ENCODE measurements around the gene REPS2. TPM values are rescaled to one million over a fixed set of nuclear protein-coding genes. Genes with fewer than 3 reads are reported as not detected.

The REPS2 gene
- total and polyA plus RNA-seq, 7 donors = 0.16 to 2.3 (median 0.84) TPM

GRCh38 chrX:17009856-17010625, 63.6 kb downstream of the REPS2 start:
- ATAC-seq (no peak), DNase-seq (no peak)
- Histone ChIP-seq H3K36me3 (ENCODE audit: insufficient read depth in 1 of 2, low read depth in 1 of 2) (no peaks in the 10 kb centered on the region), H3K4me3 (no peak overlapping the region), H3K27me3 (ENCODE audit: insufficient read depth in 3 of 3, low read length in 2 of 3) (peaks cover 0 to 17% (median 0%) of the 10 kb centered on the region in 3 donors), H3K27ac (no peak overlapping the region), H3K9me3 (no peaks in the 10 kb centered on the region), H3K4me1 (no peaks in the 10 kb centered on the region)
- WGBS, 3 donors = 83 to 88% (median 83%) methylated on average over 3 of the region's 3 CpGs
- TF ChIP-seq CTCF (IDR thresholded peaks at IDR 0.05) = no peak
- intact Hi-C loops (cut with DNase I) = no loop called here

- H3K9me3 ChIP-seq = no peaks in the 10 kb centered on the region
- H3K27me3 ChIP-seq (ENCODE audit: insufficient read depth in 3 of 3, low read length in 2 of 3) = peaks cover 0 to 7% (median 0%) of the 10 kb centered on the region in 3 donors
- no peaks in the 10 kb centered on the region for H3K4me1 ChIP-seq
- H3K36me3 ChIP-seq (ENCODE audit: insufficient read depth in 1 of 2, low read depth in 1 of 2) = no peaks in the 10 kb centered on the region
- intact Hi-C loops (cut with DNase I) = no loop called here
- no peak for DNase-seq
- H3K27ac ChIP-seq = no peak overlapping the region
- no peak overlapping the region for H3K4me3 ChIP-seq
- no peak for ATAC-seq
- 72 to 96% (median 78%) methylated on average over 2 of the region's 2 CpGs for WGBS, 3 donors
- no peak for TF ChIP-seq CTCF (IDR thresholded peaks at IDR 0.05)
Observed at GRCh38 chrX:17012465-17012864, 66.0 kb downstream of the REPS2 start.

GRCh38 chrX:17014216-17014615, 67.8 kb downstream of the REPS2 start:
- DNase-seq (no peak), ATAC-seq (no peak)
- 59 to 81% (median 75%) methylated on average over 3 of the region's 3 CpGs for WGBS, 3 donors
- Histone ChIP-seq H3K36me3 (ENCODE audit: insufficient read depth in 1 of 2, low read depth in 1 of 2) (no peaks in the 10 kb centered on the region), H3K4me3 (no peak overlapping the region), H3K27me3 (ENCODE audit: insufficient read depth in 3 of 3, low read length in 2 of 3) (peaks cover 0 to 7% (median 0%) of the 10 kb centered on the region in 3 donors), H3K9me3 (no peaks in the 10 kb centered on the region), H3K4me1 (no peaks in the 10 kb centered on the region), H3K27ac (no peak overlapping the region)
- TF ChIP-seq CTCF (IDR thresholded peaks at IDR 0.05) = no peak
- intact Hi-C loops (cut with DNase I) = no loop called here

- intact Hi-C loops (cut with DNase I) = no loop called here
- H3K9me3 ChIP-seq = no peaks in the 10 kb centered on the region
- H3K36me3 ChIP-seq (ENCODE audit: insufficient read depth in 1 of 2, low read depth in 1 of 2) = no peaks in the 10 kb centered on the region
- no peaks in the 10 kb centered on the region for H3K4me1 ChIP-seq
- no peak for TF ChIP-seq CTCF (IDR thresholded peaks at IDR 0.05)
- DNase-seq = no peak
- no peaks in the 10 kb centered on the region for H3K27me3 ChIP-seq (ENCODE audit: insufficient read depth in 3 of 3, low read length in 2 of 3)
- no peak overlapping the region for H3K4me3 ChIP-seq
- no peak overlapping the region for H3K27ac ChIP-seq
- 73 to 98% (median 93%) methylated on average over 4 of the region's 4 CpGs for whole genome bisulfite sequencing, 3 donors
- no peak for ATAC-seq
Observed at GRCh38 chrX:17017134-17017533, 70.7 kb downstream of the REPS2 start.

GRCh38 chrX:17020356-17020755, 73.9 kb downstream of the REPS2 start:
- ATAC-seq (no peak), DNase-seq (no peak)
- Histone ChIP-seq H3K9me3 (no peaks in the 10 kb centered on the region), H3K4me3 (no peak overlapping the region), H3K36me3 (ENCODE audit: insufficient read depth in 1 of 2, low read depth in 1 of 2) (no peaks in the 10 kb centered on the region), H3K27ac (no peak overlapping the region), H3K27me3 (ENCODE audit: insufficient read depth in 3 of 3, low read length in 2 of 3) (no peaks in the 10 kb centered on the region), H3K4me1 (no peaks in the 10 kb centered on the region)
- intact Hi-C loops (cut with DNase I) = no loop called here
- 73 to 91% (median 89%) methylated on average over 2 of the region's 2 CpGs for WGBS, 3 donors
- no peak for TF ChIP-seq CTCF (IDR thresholded peaks at IDR 0.05)
